ENCODE measurements around the gene C16orf54.
"Not testable (repeated sequence)": the region's sequence is repeated elsewhere in the genome, so short reads cannot be mapped to it uniquely, and the experiment has no call there.

The C16orf54 gene

DNA sequence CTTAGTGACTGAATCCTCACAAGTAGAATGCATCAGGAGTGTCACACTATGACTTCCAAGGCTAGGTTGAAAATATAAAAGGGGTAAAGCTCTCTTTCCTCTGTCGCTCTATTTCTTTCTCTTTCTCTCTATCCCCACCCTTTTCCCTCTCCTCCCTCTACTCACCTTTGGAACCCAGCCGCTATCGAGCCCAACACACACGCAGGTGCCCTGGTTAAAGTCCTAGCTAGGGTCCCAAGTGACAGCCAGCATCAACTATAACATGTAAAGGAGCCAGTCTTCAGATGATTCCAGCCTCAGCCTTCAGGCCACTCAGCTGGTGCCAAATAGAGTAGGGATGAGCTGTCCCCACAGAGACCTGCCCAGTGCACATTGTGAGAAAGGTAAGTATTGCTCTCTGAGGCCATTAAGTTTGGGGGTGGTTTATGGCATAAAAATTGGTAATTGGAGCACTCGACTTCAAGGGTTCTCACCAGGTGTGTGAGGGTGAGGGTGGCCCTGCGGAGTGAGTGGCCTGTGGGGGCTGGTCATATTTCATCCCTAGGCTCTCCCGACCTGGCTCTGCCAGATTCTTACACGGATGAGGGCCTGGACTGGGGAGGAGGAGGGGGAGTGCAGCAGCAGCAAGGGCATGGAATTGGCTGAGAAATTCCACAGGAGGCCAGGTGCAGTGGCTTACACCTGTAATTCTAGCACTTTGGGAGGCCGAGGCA, 14.9 kb upstream of the C16orf54 start:
- no peak overlapping the region for H3K4me3 ChIP-seq
- TF ChIP-seq Cebpa-rat (IDR thresholded peaks at IDR 0.05) = no peak
- H3K9me3 ChIP-seq (replicated peaks in 1 of 11) = peaks cover 0 to 9% (median 0%) of the 10 kb centered on the region in 11 experiments; a peak in 5 of 22 replicates
- H3K27me3 ChIP-seq = no peaks in the 10 kb centered on the region
- H3K36me3 ChIP-seq = no peaks in the 10 kb centered on the region
- no peaks in the 10 kb centered on the region for H4K20me1 ChIP-seq
- H3K4me1 ChIP-seq = peaks cover 11 to 37% (median 17%) of the 10 kb centered on the region in 10 experiments
- H3K4me2 ChIP-seq = no peak overlapping the region
- no peak overlapping the region for H3K27ac ChIP-seq
- H3K9ac ChIP-seq = no peak overlapping the region

DNA sequence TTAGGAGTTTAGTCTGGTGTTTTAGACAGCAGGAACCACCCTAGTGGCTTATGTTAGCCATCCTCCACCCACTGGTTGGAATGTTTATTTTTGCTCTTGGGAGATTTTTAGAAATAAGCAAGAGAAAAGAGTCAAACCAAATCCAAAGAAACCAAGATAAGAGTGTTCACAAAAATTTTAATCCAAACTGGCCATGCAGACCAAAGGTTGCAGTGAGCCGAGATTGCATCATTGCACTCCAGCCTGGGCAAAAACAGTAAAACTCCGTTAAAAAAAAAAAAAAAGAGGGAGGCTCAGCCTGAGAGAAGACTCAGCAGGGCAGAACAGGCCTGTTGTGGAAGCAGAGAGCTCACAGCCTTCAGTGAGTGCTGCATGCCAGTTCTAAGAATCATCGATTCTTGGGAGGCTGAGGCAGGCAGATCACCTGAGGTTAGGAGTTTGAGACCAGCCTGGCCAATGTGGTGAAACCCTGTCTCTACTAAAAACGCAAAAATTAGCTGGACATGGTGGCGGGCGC, 12.2 kb upstream of the C16orf54 start:
- Histone ChIP-seq H3K4me1 (peaks cover 9 to 44% (median 23%) of the 10 kb centered on the region in 10 experiments), H3K27ac (no peak overlapping the region), H3K36me3 (no peaks in the 10 kb centered on the region), H3K9ac (no peak overlapping the region), H4K20me1 (no peaks in the 10 kb centered on the region), H3K27me3 (no peaks in the 10 kb centered on the region), H3K4me2 (peak overlapping the region in 4 of 11 experiments; percentile 1 to 12 (median 6); a peak in 1 of 22 replicates), H3K9me3 (replicated peaks in 1 of 11) (peaks cover 0 to 21% (median 5%) of the 10 kb centered on the region in 11 experiments; a peak in 10 of 22 replicates), H3K4me3 (no peak overlapping the region)
- 0 out of 22 replicates have a peak, but pooled peaks of 1 of the 11 experiments have one; percentile 9 for TF ChIP-seq Cebpa-rat (IDR thresholded peaks at IDR 0.05)

DNA sequence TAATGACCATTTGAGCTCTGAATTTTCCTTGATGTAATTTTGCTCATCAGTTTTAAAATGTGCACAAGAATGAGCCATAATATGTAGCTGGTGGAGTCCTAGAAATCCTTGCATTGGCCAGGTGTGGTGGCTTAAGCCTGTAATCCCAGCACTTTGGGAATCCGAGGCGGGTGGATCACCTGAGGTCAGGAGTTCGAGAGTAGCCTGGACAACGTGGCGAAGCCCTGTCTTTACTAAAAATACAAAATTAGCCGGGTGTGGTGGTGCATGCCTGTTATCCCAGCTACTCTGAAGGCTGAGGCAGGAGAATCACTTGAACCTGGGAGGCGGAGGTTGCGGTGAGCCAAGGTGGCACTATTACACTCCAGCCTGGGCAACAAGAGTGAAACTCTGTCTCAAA, 11.3 kb upstream of the C16orf54 start:
- not testable (repeated sequence) for H3K9ac ChIP-seq, H3K27me3 ChIP-seq, H4K20me1 ChIP-seq, H3K4me3 ChIP-seq, H3K36me3 ChIP-seq, H3K27ac ChIP-seq, H3K4me2 ChIP-seq
- H3K4me1 ChIP-seq = peaks cover 4 to 37% (median 16%) of the 10 kb centered on the region in 10 experiments; a peak in 17 of 20 replicates
- H3K9me3 ChIP-seq (replicated peaks in 1 of 11) = peaks cover 0 to 21% (median 5%) of the 10 kb centered on the region in 11 experiments; a peak in 10 of 22 replicates

DNA sequence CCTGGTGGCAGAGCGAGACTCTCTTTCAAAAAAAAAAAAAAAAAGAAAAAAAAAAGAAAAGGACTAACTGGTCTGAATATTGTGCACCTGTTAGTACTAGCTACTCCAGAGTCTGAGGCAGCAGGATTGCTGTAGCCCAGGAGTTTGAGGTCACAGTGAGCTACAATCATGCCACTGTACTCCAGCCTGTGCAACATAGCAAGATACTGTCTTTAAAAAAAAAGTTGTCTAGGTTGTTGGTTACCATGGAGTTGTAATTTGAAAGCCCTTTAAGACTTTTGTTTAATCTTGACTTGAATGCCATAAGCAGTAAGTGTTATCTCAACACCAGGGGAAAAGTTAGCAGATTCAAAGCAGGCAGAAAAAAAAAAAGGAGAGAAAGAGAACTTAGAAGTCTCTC, 10.9 kb upstream of the C16orf54 start:
- no peak for TF ChIP-seq Cebpa-rat (IDR thresholded peaks at IDR 0.05)
- Histone ChIP-seq H3K9ac (no peak overlapping the region), H3K36me3 (no peaks in the 10 kb centered on the region), H3K4me2 (peak overlapping the region in 1 of 11 experiments; percentile 21; a peak in 1 of 22 replicates), H3K4me1 (peaks cover 4 to 37% (median 13%) of the 10 kb centered on the region in 10 experiments; a peak in 17 of 20 replicates), H3K9me3 (replicated peaks in 1 of 11) (peaks cover 0 to 21% (median 5%) of the 10 kb centered on the region in 11 experiments; a peak in 10 of 22 replicates), H3K4me3 (no peak overlapping the region), H3K27me3 (no peaks in the 10 kb centered on the region), H4K20me1 (no peaks in the 10 kb centered on the region), H3K27ac (no peak overlapping the region)

DNA sequence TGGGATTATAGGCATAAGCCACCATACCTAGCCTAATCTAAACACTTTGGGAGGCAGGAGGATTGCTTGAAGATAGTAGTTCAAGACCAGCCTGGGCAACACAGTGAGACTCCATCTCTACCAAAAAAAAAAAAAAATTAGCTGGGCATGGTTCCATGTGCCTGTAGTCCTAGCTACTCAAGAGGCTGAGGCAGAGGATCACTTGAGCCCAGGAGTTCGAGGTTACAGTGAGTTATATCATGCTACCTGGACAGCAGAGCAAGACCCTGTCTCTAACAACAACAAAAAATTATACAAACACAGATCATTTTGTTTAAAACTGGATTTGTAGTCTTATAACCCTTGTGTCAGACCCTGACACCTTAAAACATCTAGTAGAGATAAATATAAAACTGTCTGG, 7.7 kb upstream of the C16orf54 start:
- Histone ChIP-seq H4K20me1 (no peaks in the 10 kb centered on the region), H3K27me3 (no peaks in the 10 kb centered on the region)

DNA sequence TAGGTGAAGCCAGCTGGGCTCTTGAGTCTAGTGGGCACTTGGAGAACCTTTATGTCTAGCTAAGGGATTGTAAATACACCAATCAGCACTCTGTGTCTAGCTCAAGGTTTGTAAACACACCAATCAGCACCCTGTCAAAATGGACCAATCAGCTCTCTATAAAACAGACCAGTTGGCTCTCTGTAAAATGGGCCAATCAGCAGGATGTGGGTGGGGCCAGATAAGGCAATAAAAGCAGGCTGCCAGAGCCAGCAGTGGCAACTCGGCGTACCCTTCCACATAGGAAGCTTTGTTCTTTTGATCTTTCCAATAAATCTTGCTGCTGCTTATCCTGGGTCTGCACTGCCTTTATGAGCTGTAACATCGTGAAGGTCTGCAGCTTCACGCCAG, 3.0 kb upstream of the C16orf54 start:
- Histone ChIP-seq H3K4me1 (peaks cover 31 to 67% (median 60%) of the 10 kb centered on the region in 10 experiments), H3K4me3 (peak overlapping the region in 1 of 10 experiments; percentile 2; a peak in 1 of 20 replicates), H3K9me3 (replicated peaks in 1 of 11) (peaks cover 5 to 22% (median 14%) of the 10 kb centered on the region in 11 experiments; a peak in 18 of 22 replicates), H3K27ac (peak overlapping the region in 7 of 11 experiments; percentile 30 to 98 (median 97); a peak in 11 of 22 replicates), H3K9ac (peak overlapping the region in 1 of 11 experiments; percentile 8; a peak in 1 of 22 replicates), H3K36me3 (peaks cover 7 to 12% (median 9%) of the 10 kb centered on the region in 11 experiments; a peak in 20 of 22 replicates), H3K4me2 (peak overlapping the region in 8 of 11 experiments; percentile 50 to 100 (median 97); a peak in 13 of 22 replicates)
- not testable (repeated sequence) for H3K27me3 ChIP-seq, H4K20me1 ChIP-seq

More for the DNA sequence above, 7.7 kb upstream of the C16orf54 start:
- Histone ChIP-seq H3K4me1 (peaks cover 4 to 54% (median 35%) of the 10 kb centered on the region in 10 experiments; a peak in 18 of 20 replicates), H3K9me3 (replicated peaks in 1 of 11) (peaks cover under 1 to 30% (median 12%) of the 10 kb centered on the region in 11 experiments; a peak in 18 of 22 replicates), H3K9ac (no peak overlapping the region), H3K27ac (no peak overlapping the region), H3K4me3 (no peak overlapping the region), H3K4me2 (no peak overlapping the region), H3K36me3 (no peaks in the 10 kb centered on the region; a peak in 1 of 22 replicates)
- TF ChIP-seq Cebpa-rat (IDR thresholded peaks at IDR 0.05) = no peak

DNA sequence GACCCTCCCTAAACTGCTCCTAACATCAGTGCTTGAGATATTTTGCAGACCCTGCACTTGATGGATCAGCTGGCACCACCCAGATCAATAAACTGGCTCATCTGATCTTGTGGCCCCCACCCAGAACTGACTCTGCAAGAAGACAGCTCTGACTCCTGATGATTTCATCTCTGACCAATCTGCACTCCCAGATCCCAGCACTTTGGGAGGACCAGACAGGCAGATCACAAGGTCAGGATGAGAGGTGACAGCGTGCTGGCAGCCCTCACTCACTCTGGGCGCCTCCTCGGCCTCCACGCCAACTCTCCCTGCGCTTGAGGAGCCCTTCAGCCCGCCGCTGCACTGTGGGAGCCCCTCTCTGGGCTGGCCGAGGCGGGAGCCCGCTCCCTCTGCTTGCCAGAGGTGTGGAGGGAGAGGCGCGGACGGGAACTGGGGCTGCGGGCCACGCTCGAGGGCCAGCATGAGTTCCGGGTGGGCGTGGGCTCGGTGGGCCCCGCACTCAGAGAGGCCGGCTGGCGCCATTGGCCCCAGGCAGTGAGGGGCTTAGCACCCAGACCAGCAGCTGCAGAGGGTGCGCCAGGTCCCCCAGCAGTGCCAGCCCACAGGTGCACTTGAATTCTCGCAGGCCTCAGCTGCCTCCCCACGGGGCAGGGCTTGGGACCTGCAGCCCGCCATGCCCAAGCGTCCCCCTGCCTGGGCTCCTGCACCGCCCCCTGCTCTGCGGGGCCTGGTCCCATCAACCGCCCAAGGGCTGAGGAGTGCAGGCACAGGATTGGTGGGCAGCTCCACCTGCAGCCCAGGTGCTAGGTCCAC, 2.4 kb upstream of the C16orf54 start:
- Histone ChIP-seq H3K4me1 (peaks cover 37 to 73% (median 66%) of the 10 kb centered on the region in 10 experiments), H3K9ac (peak overlapping the region in 3 of 11 experiments; percentile 92 to 95 (median 93); a peak in 4 of 22 replicates), H4K20me1 (peaks cover 0 to 11% (median 0%) of the 10 kb centered on the region in 11 experiments; a peak in 3 of 22 replicates), H3K27me3 (no peaks in the 10 kb centered on the region), H3K4me2 (peak overlapping the region in 10 of 11 experiments; percentile 88 to 100 (median 98); a peak in 19 of 22 replicates), H3K36me3 (peaks cover 12 to 19% (median 15%) of the 10 kb centered on the region in 11 experiments; a peak in 21 of 22 replicates), H3K27ac (peak overlapping the region in 9 of 11 experiments; percentile 39 to 98 (median 97); a peak in 17 of 22 replicates), H3K4me3 (peak overlapping the region in 3 of 10 experiments; percentile 2 to 18 (median 7); a peak in 1 of 20 replicates), H3K9me3 (replicated peaks in 1 of 11) (peaks cover 4 to 17% (median 11%) of the 10 kb centered on the region in 11 experiments; a peak in 17 of 22 replicates)
- TF ChIP-seq Cebpa-rat (IDR thresholded peaks at IDR 0.05) = no peak

DNA sequence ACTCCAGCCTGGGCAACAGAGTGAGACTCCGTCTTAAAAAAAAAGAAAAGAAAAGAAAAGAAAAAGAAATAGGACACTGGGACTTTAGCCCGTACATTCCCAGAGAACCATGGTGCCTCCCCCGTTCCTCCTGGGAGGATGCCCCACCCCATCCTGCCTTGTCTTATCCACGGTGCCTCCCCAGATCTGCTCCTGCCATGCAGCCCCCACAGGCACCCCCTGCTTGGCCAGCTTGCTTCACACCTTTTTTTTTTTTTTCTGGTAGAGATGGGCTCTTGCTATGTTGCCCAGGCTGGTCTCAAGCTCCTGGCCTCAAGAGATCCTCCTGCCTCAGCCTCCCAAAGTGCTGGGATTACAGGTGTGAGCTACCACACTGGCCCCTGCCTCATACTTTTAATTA, 728 bp upstream of the C16orf54 start:
- Histone ChIP-seq H3K9ac (peak overlapping the region; percentile 87 to 95 (median 90)), H4K20me1 (peaks cover 0 to 23% (median 0%) of the 10 kb centered on the region in 11 experiments; a peak in 4 of 22 replicates), H3K27ac (peak overlapping the region; percentile 91 to 98 (median 96)), H3K4me2 (peak overlapping the region; percentile 88 to 100 (median 97)), H3K36me3 (peaks cover 22 to 35% (median 31%) of the 10 kb centered on the region in 11 experiments), H3K4me1 (peaks cover 44 to 87% (median 77%) of the 10 kb centered on the region in 10 experiments), H3K4me3 (peak overlapping the region; percentile 72 to 93 (median 80)), H3K9me3 (replicated peaks in 1 of 11) (peaks cover 4 to 21% (median 11%) of the 10 kb centered on the region in 11 experiments; a peak in 17 of 22 replicates)
- not testable (repeated sequence) for H3K27me3 ChIP-seq
